Measurements from ENCODE around the gene DIRAS3.
A peak's percentile ranks its signal among the peaks of the same experiment; 100 is the strongest.
"Not testable (repeated sequence)": the region's sequence is repeated elsewhere in the genome, so short reads cannot be mapped to it uniquely, and the experiment has no call there.

The DIRAS3 gene

GRCh38 chr1:68013351-68013750, 37.1 kb downstream of the DIRAS3 start:
- no peak for DNase-seq (ENCODE audit: low read depth, low spot score)
- in situ Hi-C loops (cut with HindIII; ENCODE audit: low sequenced_read_pairs) = no loop called here
- H3K4me3 ChIP-seq (ENCODE audit: low read depth, low read length) = no peak overlapping the region
- no peak for TF ChIP-seq CTCF (IDR thresholded peaks at IDR 0.05; ENCODE audit: low read depth, low read length)

GRCh38 chr1:68011657-68012375, 38.6 kb downstream of the DIRAS3 start:
- in situ Hi-C loops (cut with HindIII; ENCODE audit: low sequenced_read_pairs) = no loop called here

GRCh38 chr1:68010543-68010942, 39.9 kb downstream of the DIRAS3 start:
- no peak for DNase-seq (ENCODE audit: low read depth, low spot score)
- no peak overlapping the region for H3K4me3 ChIP-seq (ENCODE audit: low read depth, low read length)
- in situ Hi-C loops (cut with HindIII; ENCODE audit: low sequenced_read_pairs) = no loop called here
- TF ChIP-seq CTCF (IDR thresholded peaks at IDR 0.05; ENCODE audit: low read depth, low read length) = no peak

More at GRCh38 chr1:68011657-68012375, 38.6 kb downstream of the DIRAS3 start:
- no peak for DNase-seq (ENCODE audit: low read depth, low spot score)
- H3K4me3 ChIP-seq (ENCODE audit: low read depth, low read length) = no peak overlapping the region
- TF ChIP-seq CTCF (IDR thresholded peaks at IDR 0.05; ENCODE audit: low read depth, low read length) = no peak

- peak; percentile 60 for DNase-seq (ENCODE audit: low read depth, low spot score)
- peak; percentile 52 for TF ChIP-seq CTCF (IDR thresholded peaks at IDR 0.05; ENCODE audit: low read depth, low read length)
- no peak overlapping the region for H3K4me3 ChIP-seq (ENCODE audit: low read depth, low read length)
- in situ Hi-C loops (cut with HindIII; ENCODE audit: low sequenced_read_pairs) = no loop called here
These were observed 40.3 kb downstream of the DIRAS3 start for GRCh38 chr1:68010090-68010489.

- DNase-seq (ENCODE audit: low read depth, low spot score); in situ Hi-C loops (cut with HindIII; ENCODE audit: low sequenced_read_pairs); H3K4me3 ChIP-seq (ENCODE audit: low read depth, low read length): not testable (repeated sequence)
These were observed 46.8 kb downstream of the DIRAS3 start for GRCh38 chr1:68003626-68004025.

GRCh38 chr1:68000191-68000590, 50.2 kb downstream of the DIRAS3 start:
- no peak for TF ChIP-seq CTCF (IDR thresholded peaks at IDR 0.05; ENCODE audit: low read depth, low read length)
- DNase-seq (ENCODE audit: low read depth, low spot score) = no peak
- H3K4me3 ChIP-seq (ENCODE audit: low read depth, low read length) = no peak overlapping the region
- in situ Hi-C loops (cut with HindIII; ENCODE audit: low sequenced_read_pairs) = no loop called here

- no peak for TF ChIP-seq CTCF (IDR thresholded peaks at IDR 0.05; ENCODE audit: low read depth, low read length)
- H3K4me3 ChIP-seq (ENCODE audit: low read depth, low read length) = no peak overlapping the region
- in situ Hi-C loops (cut with HindIII; ENCODE audit: low sequenced_read_pairs) = no loop called here
- DNase-seq (ENCODE audit: low read depth, low spot score) = no peak
These were observed 52.7 kb downstream of the DIRAS3 start for GRCh38 chr1:67997746-67998145.

Measured in astrocyte of the spinal cord (primary cell).